ENCODE data around the gene NLRP4.

Gene NLRP4, protein sequence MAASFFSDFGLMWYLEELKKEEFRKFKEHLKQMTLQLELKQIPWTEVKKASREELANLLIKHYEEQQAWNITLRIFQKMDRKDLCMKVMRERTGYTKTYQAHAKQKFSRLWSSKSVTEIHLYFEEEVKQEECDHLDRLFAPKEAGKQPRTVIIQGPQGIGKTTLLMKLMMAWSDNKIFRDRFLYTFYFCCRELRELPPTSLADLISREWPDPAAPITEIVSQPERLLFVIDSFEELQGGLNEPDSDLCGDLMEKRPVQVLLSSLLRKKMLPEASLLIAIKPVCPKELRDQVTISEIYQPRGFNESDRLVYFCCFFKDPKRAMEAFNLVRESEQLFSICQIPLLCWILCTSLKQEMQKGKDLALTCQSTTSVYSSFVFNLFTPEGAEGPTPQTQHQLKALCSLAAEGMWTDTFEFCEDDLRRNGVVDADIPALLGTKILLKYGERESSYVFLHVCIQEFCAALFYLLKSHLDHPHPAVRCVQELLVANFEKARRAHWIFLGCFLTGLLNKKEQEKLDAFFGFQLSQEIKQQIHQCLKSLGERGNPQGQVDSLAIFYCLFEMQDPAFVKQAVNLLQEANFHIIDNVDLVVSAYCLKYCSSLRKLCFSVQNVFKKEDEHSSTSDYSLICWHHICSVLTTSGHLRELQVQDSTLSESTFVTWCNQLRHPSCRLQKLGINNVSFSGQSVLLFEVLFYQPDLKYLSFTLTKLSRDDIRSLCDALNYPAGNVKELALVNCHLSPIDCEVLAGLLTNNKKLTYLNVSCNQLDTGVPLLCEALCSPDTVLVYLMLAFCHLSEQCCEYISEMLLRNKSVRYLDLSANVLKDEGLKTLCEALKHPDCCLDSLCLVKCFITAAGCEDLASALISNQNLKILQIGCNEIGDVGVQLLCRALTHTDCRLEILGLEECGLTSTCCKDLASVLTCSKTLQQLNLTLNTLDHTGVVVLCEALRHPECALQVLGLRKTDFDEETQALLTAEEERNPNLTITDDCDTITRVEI

DNA sequence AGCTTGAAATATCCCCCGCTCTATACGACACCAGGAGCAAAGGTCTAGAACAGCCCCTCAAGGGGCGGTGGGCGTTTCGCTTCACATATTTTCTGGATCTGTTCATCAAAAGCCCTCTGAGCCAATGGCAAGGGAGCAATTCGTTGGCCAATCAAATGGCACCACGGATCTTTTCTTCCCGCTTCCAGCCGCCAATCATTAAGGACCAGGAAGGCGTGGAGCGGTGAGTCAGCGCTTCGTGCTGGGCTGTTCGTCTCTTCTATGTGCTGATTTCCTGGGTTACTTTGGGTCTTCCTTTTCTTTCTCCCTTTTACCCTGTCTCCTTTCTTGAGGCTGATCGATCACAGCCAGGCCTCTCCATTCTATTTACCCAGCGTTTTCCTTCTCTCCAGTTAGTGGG, at the start of gene NLRP4:
Gene NLRP4 (plus strand): TSS at position 201 of the 400 bp plus-strand sequence. CDS start 15,541 bp downstream, outside the sequence.
- DNase-seq: no peak

DNA sequence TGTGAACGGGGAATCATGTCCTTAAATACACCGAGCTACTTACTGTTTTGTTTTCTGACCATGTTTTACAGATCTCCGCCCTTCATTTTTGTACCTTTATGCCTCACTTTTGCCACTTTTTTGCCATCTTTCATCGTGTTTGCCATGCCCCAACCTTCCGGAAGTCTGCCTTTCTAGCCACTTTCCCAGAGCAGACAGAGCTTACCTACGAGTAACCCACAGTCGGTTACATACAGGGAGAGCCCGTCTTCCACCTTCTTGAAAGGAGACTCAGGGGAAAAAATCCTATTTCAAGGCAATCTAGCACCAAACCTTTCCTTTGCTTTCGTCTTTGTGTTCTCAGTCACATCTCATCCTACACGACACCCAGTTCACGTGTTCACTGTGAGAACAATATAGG, 41.3 kb upstream of the NLRP4 start:
- no peak for DNase-seq

DNA sequence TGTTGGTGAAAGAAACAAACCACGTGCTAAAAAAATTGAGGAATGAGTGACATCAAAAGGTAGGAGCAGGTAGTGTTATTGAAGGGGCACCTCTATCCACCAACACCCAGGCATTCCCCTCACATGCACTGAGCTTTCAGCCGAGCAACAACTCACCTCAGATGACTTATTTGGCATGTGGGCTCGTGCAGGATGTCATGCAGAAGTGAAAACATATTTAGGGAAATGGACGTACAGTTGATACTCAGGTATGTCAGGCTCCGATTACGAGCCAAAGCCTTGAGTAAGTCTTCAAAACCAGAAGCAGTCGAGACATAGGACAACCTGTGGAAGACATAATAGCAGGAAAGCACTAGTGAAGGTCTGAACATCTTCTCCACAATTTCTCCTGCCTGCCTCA, 34.9 kb upstream of the NLRP4 start:
- no peak for DNase-seq

DNA sequence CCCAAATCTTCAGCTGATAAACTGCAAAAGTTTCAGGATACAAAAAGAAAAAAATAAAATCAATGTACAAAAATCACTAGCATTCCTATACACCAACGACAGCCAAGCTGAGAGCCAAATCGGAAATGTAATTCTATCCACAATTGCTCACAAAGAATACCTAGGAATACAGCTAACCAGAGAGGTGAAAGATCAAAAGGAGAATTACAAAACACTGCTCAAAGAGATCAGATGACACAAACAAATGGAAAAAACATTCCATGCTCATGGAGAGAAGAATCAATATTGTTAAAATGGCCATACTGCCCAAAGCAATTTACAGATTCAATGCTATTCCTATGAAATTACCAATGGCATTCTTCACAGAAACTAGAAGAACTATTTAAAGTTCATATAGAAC, 34.1 kb upstream of the NLRP4 start:
- no peak for DNase-seq

DNA sequence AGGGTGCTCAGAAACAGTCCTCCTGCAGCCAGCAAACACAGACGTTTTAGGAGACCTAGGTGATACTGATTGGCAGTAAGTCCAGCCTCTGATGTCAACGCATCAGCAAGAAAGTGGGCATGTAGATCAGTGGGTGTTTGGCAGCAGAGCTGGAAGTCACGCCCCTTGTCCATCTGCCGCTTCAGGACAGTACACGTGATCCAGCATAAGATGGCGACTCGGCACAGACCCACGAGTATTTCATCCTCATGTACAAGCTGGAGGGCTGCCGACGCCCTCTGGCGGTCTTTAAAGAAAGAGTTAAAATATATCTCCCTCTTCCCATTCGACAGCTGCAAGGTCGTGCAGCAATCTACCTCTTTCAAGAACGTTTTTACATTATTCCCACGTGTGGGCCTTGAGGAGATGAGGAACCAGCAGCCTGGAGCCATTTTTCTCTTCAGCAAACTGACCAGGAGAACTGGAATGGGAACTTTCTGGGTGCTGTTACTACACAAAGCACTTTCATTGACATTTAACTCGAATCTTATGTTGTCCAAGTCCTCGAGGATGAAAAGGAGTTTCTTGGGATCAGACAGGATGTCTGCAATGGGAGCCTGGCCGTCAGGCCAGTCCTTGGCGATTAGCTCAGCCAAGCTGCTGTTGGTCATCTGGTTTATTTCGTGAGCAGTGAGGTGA, 26.8 kb upstream of the NLRP4 start:
- peak; percentile 83 for DNase-seq

DNA sequence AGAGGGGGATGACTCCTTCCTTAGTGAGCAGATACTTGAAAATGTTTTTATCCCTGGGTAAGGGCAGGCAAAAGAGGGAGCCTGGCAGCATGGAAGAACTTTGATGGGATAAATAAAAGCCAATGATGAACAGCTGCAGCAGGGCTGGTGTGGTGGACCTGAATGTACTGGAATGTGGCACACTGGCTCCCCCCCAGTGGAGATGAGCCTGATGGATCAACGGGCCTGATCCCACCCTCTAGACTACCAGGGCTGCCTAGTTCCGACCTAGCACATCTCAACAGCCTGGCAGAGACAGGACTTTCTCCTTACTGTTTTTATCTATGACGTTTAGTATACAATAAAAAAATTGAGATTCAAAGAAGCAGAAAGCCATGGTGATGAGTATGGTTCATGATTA, 25.0 kb upstream of the NLRP4 start:
- no peak for DNase-seq

DNA sequence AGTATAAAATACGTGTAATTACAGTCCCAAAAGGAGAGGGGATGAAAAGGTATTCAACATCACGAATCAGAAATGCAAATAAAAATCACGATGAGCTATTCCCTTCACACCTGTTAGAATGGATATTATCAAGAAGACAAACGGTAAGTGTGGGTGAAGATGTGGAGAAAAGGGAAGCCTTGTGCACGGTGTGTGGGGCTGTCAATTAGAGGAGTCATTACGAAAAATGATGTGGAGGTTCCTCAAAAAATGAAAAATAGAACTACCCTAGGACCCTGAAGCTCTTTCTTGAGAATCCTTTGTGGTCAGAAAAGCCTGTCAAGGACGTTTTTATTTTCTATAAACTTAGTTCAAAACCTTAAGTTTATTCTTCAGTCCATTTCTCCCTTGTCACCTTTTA, 23.9 kb upstream of the NLRP4 start:
- DNase-seq: no peak

DNA sequence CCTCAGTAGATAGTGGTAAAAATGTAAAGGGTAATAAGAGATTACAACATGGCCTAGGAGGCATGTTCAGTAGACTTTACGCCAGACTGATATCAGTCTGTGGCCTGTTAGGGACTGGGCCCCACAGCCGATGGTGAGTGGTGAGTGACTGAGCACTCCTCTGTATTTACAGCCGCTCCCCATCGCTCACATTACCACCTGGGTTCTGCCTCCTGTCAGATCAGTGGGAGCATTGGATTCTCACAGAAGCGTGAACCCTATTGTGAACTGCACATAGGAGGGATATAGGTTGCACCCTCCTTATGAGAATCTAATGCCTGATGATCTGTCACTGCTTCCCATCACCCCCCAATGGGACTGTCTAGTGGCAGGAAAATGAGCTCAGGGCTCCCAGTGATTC, 22.4 kb upstream of the NLRP4 start:
- DNase-seq: no peak

DNA sequence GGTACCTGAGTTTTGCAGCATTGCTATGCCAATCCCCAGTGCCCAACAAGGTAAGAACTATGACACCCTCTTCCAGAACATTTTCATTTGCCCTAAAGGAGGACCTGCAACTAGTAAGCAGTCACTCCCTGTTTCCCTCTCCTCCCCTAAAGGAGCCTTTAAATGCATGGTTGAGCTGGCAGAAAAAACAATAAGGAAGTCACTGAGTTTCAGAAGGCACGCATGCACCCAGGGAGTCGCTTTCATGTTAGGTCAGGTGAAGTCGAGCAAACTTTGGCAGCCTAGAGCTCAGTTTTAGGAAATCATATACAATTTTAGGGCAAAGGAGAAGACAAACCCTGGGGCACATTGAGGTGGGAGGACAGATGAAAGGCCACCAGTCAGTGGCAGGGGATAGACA, 16.3 kb upstream of the NLRP4 start:
- no peak for DNase-seq

DNA sequence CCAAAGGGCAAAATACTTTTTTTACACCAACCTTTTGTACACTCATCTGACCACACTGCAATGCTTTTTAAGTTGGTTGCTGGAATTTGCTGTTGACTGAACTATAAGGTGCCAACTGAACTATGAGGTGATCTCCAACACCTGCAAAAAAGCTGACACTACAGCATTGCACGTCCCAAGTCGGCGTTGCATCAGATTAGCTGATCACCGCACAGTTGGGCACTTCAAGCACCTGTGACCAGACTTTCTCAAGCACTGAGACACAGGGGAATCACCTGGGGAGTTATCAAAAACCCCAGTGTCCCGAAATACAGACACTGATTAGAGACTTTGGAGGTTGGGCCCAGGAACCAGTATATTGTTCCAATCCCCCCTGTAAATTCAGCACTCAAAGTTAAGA, 5.7 kb upstream of the NLRP4 start:
- DNase-seq: no peak

DNA sequence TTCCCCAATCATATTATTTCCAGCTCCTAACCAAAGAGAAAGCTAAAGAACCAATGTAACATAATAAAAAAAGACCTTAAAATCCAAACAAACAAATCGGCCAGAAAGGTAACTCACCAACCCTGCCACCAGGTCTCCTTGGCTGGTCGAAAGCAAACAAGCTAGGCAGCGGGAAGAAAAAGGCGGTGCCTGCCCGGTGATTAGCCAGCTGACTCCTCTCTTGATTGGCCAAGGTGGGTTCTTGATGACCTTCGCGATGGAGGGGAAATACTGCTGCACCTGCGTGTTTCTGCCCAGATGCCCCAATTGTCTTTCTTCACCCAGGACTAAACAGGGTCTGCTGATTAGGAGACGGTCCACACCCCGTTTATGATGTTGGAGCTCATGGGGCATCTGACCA, 4.5 kb upstream of the NLRP4 start, which contains the start of gene NLRP11:
Gene NLRP11 (minus strand): TSS at position 154 of the 400 bp plus-strand sequence. CDS start 13,825 bp downstream, outside the sequence.
- no peak for DNase-seq

DNA sequence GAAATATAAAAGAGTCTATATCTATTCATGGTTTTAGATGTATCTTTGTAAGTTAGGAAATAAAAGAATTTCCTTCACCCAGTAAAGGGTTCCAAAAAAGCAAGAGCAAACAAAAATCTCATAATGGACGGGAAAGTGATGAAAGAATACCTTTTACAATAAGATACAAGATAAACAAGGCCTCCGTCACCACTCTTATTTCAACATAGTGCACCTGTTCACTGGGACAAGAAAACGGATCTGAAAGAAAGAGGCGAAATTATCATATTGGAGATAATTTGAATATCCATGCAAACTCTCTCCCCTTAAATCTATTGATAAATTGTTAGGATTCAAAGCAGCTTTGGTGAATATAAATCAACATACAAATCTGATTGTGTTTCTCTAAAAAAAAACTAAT, 3.7 kb upstream of the NLRP4 start:
- DNase-seq: no peak

DNA sequence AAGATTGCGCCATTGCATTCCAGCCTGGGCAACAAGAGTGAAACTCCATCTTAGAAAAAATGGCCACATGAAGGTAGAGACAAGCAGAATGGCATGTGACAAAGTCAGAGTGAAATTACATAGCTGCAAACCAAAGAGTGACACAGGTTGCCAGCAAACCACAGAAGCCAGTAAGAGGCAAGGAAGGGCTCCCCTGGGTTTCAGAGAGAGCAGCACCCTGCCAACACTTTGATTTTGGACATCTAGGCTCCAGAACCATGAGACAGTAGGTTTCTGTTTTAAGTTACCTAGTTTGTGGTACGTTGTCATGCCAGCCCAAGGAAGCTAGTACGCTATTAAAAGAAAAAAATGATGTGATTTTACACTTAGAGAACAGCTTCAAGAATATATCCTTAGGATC, 1.9 kb downstream of the NLRP4 start:
- no peak for DNase-seq

DNA sequence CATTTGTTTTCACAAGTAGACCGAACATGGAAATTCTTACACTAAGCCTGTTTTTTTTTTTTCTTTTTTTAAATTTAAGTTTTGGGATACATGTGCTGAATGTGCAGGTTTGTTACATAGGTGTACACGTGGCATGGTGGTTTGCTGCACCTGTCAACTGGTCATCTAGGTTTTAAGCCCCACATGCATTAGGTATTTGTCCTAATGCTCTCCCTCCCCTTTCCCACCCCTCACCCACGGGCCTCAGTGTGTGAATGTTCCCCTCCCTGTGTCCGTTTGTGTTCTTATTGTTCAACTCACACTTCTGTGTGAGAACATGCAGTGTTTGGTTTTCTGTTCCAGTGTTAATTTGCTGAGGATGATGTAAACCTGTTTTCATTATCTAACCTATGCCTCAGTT, 2.6 kb downstream of the NLRP4 start:
- no peak for DNase-seq

DNA sequence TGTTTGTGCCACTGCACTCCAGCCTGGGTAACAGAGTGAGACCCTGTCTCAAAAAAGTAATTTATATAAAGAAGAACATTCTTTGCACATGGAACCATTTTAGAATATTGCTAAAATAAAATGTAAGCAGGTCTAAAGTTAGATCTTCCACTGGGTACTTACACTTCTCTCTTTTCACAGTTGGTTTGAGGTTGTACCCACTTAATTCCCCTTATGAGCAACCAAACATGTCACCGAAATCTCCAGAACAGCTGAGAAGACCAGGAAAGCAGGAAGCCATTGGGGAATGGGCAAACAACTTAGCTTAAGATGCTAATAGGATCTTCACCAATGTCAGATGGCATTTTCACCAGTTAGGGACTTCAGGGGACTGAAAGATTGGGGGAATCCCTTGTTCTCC, 18.8 kb downstream of the NLRP4 start:
- DNase-seq: no peak

DNA sequence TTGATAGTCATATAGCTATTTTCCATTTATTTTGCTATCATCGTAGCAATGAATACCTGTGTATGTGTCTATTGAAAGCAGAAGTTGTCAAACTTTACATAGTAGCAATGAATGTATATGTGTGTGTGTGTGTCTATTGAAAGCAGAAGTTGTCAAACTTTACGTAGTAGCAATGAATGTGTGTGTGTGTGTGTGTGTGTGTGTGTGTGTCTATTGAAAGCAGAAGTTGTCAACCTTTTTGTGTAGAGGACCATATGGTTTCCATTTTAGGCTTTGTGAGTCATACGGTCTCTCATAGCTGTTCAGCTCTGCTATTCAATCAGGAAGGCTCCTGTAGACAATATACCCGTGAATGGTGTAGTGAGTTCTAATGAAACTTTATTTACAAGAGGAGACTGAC, 20.8 kb downstream of the NLRP4 start:
- no peak for DNase-seq

DNA sequence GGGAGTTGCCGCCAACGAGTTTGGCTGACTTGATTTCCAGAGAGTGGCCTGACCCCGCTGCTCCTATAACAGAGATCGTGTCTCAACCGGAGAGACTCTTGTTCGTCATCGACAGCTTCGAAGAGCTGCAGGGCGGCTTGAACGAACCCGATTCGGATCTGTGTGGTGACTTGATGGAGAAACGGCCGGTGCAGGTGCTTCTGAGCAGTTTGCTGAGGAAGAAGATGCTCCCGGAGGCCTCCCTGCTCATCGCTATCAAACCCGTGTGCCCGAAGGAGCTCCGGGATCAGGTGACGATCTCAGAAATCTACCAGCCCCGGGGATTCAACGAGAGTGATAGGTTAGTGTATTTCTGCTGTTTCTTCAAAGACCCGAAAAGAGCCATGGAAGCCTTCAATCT, 21.6 kb downstream of the NLRP4 start:
- DNase-seq: no peak

DNA sequence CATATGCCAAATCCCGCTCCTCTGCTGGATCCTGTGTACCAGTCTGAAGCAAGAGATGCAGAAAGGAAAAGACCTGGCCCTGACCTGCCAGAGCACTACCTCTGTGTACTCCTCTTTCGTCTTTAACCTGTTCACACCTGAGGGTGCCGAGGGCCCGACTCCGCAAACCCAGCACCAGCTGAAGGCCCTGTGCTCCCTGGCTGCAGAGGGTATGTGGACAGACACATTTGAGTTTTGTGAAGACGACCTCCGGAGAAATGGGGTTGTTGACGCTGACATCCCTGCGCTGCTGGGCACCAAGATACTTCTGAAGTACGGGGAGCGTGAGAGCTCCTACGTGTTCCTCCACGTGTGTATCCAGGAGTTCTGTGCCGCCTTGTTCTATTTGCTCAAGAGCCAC, 22.1 kb downstream of the NLRP4 start:
- no peak for DNase-seq

DNA sequence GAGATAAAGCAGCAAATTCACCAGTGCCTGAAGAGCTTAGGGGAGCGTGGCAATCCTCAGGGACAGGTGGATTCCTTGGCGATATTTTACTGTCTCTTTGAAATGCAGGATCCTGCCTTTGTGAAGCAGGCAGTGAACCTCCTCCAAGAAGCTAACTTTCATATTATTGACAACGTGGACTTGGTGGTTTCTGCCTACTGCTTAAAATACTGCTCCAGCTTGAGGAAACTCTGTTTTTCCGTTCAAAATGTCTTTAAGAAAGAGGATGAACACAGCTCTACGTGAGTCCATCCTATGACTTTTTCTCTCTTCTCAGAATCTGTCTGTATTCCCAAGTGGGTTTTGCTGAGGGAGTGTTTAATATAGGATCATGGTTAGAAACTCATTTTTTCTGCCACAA, 22.6 kb downstream of the NLRP4 start:
- DNase-seq: no peak

DNA sequence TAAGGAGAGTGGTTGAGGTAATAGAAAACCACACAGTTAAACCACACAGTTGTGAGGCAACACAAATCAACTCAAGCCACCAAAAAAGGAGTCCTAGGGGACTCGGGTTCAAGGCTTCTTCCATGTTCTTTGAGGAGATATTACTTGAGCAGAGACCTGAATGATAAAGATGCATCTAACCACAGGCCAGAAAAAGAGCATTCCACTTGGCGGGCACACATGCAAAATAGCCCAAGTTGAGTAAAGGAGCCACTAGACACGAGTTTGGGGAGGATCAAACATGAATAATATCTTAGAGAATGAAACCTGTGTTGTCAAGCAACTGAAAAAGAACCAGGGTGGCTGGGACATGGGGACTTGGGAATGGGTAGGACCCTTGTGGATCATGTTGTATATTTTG, 30.2 kb downstream of the NLRP4 start:
- DNase-seq: no peak

DNA sequence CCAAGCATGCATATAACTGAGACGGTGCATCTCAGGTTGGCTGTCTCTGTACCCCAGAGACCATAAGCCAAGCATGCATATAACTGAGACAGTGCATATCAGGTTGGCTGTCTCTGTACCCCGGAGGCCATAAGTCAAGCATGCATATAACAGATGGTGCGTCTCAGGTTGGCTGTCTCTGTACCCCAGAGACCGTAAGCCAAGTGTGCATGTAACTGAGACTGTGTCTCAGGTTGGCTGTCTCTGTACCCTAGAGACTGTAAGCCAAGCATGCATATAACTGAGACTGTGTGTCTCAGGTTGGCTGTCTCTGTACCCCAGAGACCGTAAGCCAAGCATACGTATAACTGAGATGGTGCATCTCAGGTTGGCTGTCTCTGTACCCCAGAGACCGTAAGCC, 30.8 kb downstream of the NLRP4 start:
- no peak for DNase-seq

DNA sequence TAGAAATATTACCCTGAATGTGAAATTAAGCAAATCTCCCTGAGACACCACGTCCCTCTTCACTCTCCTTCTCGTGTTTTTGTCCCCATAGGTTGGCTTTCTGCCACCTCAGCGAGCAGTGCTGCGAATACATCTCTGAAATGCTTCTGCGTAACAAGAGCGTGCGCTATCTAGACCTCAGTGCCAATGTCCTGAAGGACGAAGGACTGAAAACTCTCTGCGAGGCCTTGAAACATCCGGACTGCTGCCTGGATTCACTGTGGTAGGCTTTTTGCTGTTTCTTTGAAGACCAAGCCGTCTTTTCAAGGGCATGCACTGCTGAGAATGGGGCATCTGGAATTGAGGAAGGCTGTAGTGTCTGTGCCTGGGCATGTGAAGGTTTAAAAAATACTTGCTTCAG, 34.4 kb downstream of the NLRP4 start:
- DNase-seq: no peak

DNA sequence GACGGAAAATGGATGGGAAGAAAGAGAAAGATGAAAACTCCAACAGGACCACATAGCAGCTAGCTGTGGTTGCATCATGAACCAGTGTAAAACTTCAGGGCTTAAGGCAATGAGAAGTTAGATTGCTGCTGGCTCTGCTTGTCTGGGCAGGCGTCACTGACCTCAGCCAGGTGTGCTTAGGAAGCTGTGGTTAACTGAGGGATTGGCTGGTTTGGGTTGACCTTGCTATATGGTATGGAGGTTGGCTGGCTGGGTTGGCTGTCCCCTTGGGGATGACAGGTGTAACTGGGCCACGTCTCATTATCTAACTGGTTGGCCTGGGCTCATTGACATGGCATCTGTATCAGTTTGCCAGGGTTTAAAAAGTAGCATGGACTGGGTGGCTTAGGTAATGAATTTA, 40.9 kb downstream of the NLRP4 start:
- DNase-seq: no peak
